Astrocyte (in vitro differentiated cells and primary cell): ENCODE measurements around the gene SECISBP2L.

Experiments used
- EZH2 ChIP-seq: IDR thresholded peaks from 2 replicates; pipeline ENCODE4 v1.6.1; 2012; ENCODE audit warnings: mild to moderate bottlenecking, low read length, inconsistent platforms; ENCODE audit not compliant: insufficient read depth
- TF ChIP-seq, protein P1 (sequence below): IDR thresholded peaks from 2 replicates; pipeline ENCODE4 v1.5.1; 2011; ENCODE audit warnings: low read depth, mild to moderate bottlenecking, inconsistent platforms, low read length, moderate library complexity; ENCODE audit not compliant: insufficient read depth

DNA sequence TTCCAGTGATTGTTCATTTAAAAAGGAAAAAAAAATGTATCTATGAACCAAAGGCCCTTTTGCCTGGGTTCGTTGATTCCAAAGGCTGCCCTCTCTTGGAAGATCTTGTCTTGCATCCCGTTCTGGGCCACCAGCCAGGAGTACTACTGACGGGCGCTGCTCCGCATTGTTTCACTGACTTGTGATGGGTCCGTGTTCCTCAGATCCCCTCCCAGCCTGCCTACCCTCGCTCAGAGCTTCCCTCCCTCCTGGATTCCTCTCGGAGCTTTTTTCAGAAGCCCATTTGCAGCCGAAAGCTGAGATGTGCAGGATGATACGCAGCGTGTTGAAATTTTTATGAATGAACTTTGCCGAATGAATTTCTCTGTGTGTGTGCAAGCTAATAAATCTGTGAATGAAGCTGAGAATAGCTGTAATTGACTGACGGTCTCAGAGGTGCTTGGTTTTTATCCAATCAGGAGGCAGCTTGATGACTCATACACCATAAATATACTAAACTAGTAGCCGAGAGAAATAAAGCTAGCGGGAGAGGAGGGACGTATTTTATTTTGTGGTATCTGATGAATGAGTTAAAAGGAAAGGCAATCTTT is 82.6 kb downstream of the SECISBP2L start, which contains the start of gene SHC4:
- TF ChIP-seq, protein P1, sequence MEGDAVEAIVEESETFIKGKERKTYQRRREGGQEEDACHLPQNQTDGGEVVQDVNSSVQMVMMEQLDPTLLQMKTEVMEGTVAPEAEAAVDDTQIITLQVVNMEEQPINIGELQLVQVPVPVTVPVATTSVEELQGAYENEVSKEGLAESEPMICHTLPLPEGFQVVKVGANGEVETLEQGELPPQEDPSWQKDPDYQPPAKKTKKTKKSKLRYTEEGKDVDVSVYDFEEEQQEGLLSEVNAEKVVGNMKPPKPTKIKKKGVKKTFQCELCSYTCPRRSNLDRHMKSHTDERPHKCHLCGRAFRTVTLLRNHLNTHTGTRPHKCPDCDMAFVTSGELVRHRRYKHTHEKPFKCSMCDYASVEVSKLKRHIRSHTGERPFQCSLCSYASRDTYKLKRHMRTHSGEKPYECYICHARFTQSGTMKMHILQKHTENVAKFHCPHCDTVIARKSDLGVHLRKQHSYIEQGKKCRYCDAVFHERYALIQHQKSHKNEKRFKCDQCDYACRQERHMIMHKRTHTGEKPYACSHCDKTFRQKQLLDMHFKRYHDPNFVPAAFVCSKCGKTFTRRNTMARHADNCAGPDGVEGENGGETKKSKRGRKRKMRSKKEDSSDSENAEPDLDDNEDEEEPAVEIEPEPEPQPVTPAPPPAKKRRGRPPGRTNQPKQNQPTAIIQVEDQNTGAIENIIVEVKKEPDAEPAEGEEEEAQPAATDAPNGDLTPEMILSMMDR: peak; percentile 23
- TF ChIP-seq EZH2: no peak
